Renal cortex interstitium (tissue), 15 donors: ENCODE data around the gene ADCK1. TPM values are rescaled to one million over a fixed set of nuclear protein-coding genes. Genes with fewer than 3 reads are reported as not detected.
A peak's percentile ranks its signal among the peaks of the same experiment; 100 is the strongest.
"Not testable (repeated sequence)": the region's sequence is repeated elsewhere in the genome, so short reads cannot be mapped to it uniquely, and the experiment has no call there.

Experiments used
- DNase-seq, 11 donors: peaks; one replicate each; pipeline ENCODE4 v3.0.0-alpha.2; 2013; ENCODE audit warnings: low read depth in 9 of 11, low spot score in 4 of 11; ENCODE audit errors: extremely low read depth in 1 of 11
- long read RNA-seq, 16 experiments: transcript quantifications; one replicate each; lab custom pipeline, GENCODE V29; 2026
- polyA plus RNA-seq, 3 donors: library from polyadenylated mRNA; unstranded; fragments of 120-200 nt; gene quantifications; one replicate each; pipeline ENCODE4 v1.2.1, GENCODE V29; 2013; ENCODE audit not compliant: insufficient read length in 3 of 3

Gene ADCK1, protein sequence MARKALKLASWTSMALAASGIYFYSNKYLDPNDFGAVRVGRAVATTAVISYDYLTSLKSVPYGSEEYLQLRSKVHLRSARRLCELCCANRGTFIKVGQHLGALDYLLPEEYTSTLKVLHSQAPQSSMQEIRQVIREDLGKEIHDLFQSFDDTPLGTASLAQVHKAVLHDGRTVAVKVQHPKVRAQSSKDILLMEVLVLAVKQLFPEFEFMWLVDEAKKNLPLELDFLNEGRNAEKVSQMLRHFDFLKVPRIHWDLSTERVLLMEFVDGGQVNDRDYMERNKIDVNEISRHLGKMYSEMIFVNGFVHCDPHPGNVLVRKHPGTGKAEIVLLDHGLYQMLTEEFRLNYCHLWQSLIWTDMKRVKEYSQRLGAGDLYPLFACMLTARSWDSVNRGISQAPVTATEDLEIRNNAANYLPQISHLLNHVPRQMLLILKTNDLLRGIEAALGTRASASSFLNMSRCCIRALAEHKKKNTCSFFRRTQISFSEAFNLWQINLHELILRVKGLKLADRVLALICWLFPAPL
- polyA plus RNA-seq, result 10 to 100 TPM in 1 of 3 donors, 1 to 10 TPM in 2; 9.0 to 11.3 (median 9.0) TPM
- long read RNA-seq, donor 1, partial matches to known transcripts, result 0 of 2 reads
- long read RNA-seq, donor 1, other reads (novel, unspliced or antisense), result 0 of 2 reads
- long read RNA-seq, donor 2, partial matches to known transcripts, result 0 of 1 reads
- long read RNA-seq, donor 2, other reads (novel, unspliced or antisense), result 0 of 1 reads
- long read RNA-seq, donor 3, partial matches to known transcripts, result 0 of 1 reads
- long read RNA-seq, donor 3, other reads (novel, unspliced or antisense), result 0 of 1 reads
- long read RNA-seq, donor 4, partial matches to known transcripts, result 0 of 2 reads
- long read RNA-seq, donor 4, other reads (novel, unspliced or antisense), result 0 of 2 reads
- long read RNA-seq, donor 5, result 0 reads
- long read RNA-seq, donor 6, result 0 reads
- long read RNA-seq, donor 7, partial matches to known transcripts, result 0 of 2 reads
- long read RNA-seq, donor 7, other reads (novel, unspliced or antisense), result 0 of 2 reads
- long read RNA-seq, donor 8, result 0 reads
- long read RNA-seq, donor 9, result 0 reads
- long read RNA-seq, donor 10, partial matches to known transcripts, result 0 of 2 reads
- long read RNA-seq, donor 10, other reads (novel, unspliced or antisense), result 0 of 2 reads
- long read RNA-seq, donor 11, result 0 reads
- long read RNA-seq, donor 12, result 0 reads
- long read RNA-seq, donor 13, result 0 reads
- long read RNA-seq, donor 14, result 0 reads
- long read RNA-seq, donor 15, result 0 reads
- long read RNA-seq, donor 16, partial matches to known transcripts, result 0 of 2 reads
- long read RNA-seq, donor 16, other reads (novel, unspliced or antisense), result 0 of 2 reads

DNA sequence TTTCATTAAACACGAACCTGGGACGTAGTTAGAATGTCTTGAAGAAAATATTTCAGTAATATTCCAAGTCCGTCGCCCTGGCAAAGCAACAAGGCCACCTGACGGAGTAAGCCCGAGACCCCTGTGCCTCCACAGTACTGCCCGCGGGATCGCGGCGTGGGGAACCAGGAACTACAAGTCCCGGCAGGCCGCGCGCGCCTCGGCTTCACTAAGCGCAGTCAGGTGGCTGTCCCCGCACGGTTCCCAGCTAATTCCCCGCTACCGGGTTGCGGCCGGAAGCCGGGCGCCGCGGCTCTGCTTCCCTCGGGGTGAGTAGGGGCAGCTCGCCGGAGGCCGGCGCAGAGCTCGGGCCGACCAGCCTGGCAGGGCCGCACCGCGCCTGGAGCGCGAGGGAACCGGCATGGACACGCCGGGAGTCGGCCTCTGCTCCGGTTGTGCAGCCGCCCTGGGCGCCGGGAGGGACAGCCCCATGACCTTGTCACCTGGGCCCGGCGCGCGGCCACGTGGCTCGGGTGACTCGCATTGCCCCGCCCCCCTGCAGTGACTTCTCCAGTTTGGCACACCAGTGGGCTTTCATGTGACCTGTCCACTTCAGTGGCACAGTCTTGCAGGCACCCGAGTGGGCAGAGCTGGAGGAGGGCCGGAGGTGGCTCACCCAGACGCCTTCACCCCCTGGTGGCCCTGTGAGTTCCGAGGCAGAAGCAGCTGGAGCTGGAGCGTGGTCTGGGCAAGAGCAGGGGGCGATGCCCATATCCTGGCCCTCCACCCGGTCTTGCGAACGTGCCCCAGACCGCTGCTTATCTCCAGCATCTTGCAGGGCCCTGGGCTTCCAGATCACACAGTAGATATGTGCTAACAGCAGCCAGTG, at the start of gene ADCK1:
TSS of gene ADCK1 (plus strand) at position 247 of the 868 bp plus-strand sequence. CDS start 18,870 bp downstream, outside the sequence.
- DNase-seq, result peak; percentile 43 to 77 (median 67)

DNA sequence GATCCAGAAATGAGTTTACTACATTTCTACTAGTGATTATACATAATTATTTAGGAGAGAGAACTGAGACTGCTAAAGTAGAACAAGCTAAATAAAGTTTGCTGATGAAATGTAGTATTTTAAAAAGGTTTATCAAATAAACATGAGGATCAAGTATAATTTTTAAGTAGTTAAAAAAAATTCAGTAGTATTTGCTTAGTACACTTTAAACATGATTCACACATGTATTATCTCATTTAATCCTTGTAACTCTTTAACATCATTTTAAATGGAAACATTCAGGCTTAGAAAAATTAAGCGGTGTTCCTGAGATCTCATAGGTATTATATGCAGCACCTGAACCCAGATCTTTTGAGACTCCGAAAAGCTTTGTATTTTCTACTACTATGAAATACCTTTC, 47.6 kb upstream of the ADCK1 start:
- DNase-seq, result no peak

DNA sequence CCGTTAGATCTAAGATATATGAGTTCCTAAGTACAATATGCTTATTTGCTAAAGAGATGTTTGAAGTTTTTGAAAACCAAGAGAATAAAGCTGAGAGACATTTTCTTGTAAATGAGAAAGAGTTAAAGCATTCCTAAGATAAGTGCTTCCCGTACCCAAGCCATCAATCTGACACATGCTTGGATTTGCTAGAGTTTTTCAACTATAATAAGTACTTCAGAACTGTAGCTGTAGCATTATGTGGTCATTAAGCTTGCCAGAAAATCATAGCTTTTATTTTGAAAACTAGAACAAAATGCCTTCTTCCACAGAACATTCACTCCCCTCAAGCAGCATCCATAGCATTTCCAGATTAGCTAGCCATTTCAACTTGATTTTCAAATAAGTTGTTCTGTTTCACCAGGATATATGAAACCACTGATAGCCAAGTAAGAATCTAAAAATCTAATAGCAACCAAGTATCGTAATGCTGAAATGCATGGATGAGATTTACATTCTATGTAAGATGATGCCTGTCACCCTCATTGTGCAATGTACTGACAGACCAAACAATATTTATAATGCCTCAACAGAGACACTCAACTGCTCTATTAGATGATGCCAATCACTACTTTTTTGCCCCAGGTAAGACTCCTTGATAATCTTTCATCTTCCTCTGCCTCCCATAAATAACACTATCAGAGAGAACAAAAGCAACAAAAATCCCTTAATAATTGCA, 47.0 kb upstream of the ADCK1 start:
- DNase-seq, result no peak

DNA sequence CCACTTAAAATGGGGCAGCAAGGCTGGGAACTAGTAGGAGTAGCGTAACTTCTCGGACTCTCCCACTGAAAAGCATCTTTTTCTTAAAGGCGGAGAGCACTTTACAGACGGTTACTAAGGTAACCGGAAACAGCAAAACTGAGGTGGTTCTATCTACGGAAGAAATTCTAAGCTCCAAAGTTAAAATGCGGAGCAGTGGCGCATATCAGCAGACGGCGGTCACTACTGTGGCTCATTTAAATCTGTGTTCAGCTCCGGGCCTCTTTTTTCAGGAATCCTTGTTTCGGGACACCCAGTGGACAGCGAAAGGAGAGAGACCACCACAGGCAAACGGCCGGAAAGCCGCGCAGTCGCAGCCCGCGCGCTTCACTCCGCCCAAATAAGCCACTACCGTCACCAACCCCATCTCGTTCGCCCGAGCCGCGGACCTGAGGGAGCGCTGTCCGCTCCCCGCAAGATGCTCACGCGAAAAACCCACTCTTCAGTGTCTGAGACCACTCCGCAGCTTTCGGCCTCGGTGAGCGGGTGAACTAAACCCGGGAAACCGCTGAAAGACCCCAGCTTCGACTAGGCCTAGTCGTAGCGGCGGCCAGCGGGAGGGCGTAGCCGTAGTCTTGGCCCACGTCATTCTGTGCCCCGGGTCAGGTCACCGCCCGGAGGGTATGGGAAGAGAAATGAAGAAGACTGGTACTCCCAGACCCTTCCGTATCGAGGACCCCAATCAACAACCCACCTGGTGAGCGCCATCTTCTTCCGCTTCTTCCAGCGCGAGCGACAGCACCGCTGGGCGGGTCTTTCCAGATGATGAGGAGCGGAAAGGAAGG, 39.3 kb upstream of the ADCK1 start, which contains the start of gene SNW1:
TSS of gene SNW1 (minus strand) at position 776 of the 824 bp plus-strand sequence. CDS start at position 747, 29 bp downstream.
- peak; percentile 73 to 95 (median 91) for DNase-seq

DNA sequence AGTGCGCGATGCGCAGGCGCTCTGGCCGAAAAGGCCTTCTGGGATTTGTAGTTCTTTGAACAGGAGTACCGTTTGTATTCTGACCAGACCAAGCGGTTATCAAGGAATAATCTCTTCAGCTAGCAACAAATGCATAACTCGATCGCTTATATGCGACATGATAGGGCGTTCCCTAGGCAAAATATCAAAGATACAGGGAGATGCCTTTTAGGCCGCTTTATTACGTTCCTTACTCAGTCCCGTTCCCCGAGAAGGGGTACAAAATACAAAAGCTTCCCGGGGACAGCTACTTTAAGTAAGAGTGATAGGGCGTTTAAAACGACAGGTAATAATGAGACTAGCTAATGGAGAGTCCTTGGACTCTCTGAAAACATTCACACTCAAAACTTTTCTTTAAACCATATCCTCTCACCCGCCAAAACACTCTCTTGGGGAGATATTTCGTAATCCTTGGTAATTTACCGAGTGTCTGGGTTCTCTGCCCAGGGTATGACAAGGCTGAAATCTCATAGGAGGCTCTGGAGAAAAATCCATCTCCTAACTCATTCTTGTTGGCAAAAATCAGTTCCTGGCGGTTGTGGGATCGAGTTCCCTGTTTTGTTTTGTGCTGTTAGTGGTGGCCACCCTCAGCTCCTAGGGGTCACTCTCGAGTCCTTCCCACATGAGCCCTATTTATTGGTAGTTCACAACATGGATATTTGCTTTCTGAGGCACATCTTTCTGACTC, 38.5 kb upstream of the ADCK1 start:
- peak in 6 of 11 donors; percentile 2 to 88 (median 7) for DNase-seq

DNA sequence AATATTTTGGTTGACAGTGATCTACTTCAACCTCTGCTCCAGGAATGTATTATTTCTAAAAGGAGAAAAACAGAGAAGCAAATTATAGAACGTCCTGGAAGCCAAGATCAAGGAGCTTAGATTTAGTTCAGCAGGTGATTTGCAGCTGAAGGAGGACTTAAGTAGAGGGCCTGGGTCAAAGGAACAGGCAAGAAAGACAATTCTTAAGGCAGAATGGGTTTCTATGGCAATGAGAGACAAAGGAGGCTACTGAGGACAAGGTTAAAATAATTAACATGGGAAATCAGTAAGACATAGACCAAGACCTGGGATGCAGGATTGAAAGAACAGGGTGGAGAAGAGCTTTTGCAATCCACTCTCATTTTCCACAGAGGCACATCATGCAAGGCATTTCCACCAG, 36.6 kb upstream of the ADCK1 start:
- DNase-seq, result no peak

DNA sequence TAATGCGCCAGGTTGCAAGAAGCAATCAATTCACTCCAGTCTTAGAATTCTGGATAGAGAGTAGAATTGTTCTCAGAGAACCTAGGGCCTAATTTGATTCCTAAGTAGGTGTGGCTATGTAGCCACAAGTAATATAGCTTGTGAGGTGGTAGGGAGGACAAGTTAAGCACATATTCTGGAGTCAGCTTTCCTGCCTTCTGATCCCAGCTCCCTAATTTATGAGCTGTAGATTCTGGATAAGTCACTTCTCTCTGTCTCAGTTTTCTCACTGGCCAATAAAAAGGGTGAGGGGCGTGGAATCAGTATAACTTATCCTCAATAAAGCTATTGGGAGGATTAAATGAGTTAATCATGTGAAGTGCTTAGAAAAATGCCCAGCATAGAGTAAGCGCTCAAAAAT, 35.9 kb upstream of the ADCK1 start:
- DNase-seq, result peak in 4 of 11 donors; percentile 11 to 21 (median 16)

DNA sequence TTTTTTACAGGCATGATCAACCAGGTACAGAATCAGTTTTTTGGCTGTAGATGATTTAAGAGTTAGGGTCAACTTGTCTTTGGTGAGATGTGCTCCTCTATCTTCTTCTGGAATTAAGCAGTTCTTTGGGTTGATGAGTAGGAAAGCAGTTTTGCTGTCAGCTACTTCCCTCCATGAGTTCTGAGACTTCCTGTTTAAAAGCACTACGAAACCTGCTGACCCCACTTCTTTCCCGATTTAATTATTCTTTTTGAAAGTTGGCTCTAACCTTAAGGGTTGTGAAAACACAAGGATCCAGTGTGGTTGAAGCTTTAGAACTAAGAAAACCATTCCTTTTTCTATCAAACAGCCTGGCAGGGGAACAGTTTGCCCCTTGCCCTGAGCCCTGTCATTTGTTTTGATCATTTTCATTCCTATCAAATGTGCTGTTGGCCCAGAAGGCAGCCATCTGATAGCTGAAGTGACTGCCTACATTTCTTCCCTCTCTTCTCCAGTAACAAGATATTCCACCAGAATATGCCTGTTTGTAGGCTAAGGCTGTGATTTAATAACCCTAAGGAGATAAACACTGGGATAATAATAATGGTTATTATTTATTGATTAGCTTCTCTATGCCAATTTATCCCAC, 31.4 kb upstream of the ADCK1 start:
- DNase-seq, result not testable (repeated sequence)

DNA sequence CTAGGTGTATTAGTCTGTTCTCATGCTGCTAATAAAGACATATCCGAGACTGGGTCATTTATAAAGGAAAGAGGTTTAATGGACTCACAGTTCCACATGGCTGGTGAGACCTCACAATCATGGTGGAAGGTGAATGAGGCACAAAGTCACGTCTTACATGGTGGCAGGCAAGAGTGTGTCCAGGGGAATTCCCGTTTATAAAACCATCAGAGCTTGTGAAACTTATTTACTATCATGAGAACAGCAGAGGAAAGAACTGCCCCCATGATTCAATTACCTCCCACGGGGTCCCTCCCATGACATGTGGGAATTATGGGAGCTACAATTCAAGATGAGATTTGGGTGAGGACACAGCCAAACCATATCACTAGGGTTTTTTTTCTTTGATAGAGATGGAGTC, 25.9 kb upstream of the ADCK1 start:
- DNase-seq, result not testable (repeated sequence)

DNA sequence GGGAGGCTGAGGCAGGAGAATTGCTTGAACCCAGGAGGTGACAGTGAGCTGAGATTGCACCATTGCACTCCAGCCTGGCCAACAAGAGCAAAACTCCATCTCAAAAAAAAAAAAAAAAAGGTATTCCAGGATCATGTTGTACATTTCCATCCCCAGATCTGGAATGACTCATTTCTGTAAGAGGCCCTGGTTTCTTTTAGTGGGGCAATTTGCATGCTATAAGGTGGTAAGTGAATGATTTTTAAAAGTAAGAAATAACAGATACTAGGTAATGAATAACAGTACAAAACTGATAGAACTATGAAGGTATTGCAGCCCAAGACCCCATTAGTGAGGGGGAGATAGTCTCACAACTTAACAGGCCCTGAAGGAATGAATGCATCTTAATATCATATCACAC, 17.7 kb upstream of the ADCK1 start:
- DNase-seq, result no peak

DNA sequence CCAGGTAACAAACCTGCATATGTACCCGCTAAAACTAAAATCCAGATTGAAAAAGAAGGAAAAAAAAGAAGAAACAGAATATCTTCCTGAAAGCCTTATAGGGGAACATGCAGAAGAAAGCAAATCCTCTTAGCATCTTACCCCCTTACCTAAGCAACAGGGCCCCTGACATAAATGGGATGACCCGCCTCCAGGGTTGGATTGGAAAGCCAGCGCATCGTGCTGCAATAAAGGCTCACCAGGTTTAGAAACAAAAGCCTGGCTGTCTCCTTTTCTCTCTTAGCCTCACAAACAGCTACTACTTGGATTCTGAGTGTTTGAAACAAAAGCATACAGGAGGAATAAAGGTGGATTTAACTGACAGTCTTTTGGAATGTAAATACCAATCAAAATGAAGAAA, 13.8 kb upstream of the ADCK1 start:
- no peak for DNase-seq

DNA sequence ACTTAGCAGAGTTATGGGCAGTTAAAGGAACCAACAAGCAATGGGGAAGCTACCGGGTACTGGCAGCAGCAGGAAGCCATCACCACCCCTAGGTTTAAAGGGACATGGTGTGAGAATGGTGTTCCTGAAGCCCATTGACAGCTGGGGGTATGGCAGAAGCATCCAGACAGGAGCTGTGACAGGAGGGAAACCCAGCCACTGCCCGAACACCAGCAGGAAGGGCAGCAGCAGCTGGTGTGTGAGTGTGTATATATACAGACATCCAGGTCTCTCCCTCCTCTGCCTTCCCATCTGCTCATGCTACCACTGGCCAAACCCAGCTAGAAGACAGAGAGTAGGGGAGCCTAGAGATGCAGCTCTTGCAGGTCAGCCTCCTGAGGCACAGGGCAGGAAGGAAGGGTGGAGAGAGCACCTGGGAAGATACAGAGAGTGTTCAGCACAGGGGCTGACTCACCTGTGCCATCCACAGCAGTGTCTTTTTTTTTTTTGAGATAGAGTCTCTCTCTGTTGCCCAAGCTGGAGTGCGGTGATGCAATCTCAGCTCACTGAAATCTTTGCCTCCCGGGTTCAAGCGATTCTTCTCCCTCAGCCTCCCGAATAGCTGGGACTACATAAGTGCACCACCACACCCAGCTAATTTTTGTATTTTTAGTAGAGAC, 9.2 kb upstream of the ADCK1 start:
- no peak for DNase-seq

DNA sequence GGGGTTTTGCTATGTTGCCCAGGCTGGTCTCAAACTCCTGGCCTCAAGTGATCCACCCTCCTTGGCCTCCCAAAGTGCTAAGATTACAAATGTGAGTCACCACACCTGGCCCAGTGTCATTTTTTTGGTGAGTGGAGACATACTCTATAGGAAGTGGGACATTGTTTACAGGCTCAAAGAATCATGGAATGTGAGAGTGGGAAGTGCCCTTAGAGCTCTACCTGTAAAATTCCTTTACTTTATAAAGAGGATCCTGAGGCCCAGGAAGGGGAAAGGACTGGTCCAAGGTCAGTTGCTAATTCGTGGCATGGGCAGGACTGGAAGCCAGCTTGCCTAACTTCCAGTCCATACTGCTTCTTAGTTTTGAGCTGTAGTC, 8.7 kb upstream of the ADCK1 start:
- no peak for DNase-seq

DNA sequence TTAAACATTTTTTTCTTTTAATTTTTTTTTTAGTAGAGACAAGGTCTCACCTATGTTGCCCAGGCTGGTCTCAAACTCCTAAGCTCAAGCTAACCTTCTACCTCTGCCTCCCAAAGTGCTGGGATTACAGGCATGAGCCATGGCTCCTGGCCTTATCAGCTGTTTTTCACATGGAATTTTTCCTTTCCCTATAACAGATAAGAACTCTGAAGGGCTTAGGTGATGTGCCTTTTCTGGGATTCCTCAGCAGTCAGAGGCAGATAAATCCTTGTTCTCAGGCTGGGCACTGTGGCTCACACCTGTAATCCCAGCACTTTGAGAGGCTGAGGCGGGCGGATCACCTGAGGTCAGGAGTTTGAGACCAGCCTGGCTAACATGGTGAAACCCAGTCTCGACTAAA, 6.7 kb upstream of the ADCK1 start:
- DNase-seq, result not testable (repeated sequence)

DNA sequence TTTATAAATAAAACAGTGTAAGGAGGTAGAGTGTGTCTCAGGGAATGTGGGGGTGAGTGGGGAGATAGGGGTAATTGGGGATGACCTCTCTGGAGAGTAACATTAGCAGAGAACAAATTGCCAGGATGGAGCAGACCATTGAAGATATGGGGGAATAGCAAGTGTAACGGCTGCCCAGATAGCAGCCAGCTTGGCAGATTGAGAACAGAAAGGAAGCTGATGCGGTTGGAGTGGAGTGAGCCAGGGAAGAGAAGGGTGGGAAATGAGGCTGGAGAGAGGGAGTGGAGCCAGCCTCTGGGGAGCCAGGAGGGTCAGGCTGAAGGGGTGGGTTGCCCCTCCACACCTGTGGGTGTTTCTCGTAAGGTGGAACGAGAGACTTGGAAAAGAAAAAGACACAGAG, 5.6 kb upstream of the ADCK1 start:
- no peak for DNase-seq
